Measurements from ENCODE around the gene IPO9. TPM values are rescaled to one million over a fixed set of nuclear protein-coding genes. Genes with fewer than 3 reads are reported as not detected.

IPO9 gene
- 10 to 100 TPM; 22.9 to 52.0 TPM for total RNA-seq

DNA sequence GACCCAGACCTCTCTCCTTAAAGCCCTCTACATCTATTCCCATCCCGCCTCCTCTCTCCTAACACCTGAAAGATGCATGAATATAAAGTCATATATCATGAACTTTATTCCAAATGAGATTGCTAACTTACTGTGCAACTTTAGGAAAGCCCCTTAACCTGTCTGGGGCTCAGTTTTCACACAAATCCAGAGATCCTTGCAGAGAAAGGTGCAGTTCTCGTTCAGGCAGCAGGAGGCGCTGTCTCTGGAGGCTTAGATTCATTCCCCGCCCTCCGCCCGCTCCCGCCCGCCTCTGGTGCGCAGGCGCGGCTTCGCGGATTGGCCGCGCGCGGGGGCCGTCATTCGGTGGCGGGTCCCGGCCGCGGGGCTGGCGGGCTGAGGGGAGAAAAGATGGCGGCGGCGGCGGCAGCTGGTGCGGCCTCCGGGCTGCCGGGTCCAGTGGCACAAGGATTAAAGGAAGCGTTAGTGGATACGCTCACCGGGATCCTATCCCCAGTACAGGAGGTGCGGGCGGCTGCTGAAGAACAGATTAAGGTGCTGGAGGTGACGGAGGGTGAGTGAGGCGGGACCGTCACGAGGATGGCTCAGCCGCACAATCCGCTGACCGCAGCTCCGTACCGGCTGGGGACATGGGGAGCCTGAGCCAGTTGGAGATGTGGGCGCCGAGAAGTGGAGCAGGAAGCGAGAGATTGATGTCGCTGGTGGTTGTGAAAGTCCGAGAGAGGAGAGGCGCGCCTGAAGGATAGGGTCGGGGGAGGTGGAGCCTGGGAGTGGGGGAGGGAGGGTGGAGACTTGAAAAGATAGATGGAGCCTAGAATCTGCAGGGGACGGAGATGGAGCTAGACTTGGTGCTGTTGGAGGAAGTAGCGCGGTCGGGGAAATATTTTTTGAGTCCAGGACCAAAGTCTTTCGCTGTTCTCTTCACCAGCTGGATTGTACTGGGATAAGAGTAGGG is at the start of gene IPO9:
TSS of gene IPO9 (plus strand) at position 338 of the 955 bp plus-strand sequence. CDS start at position 391, 53 bp downstream.
- intact Hi-C loops (cut with DNase I): no loop called here
- H3K36me3 ChIP-seq: no peaks in the 10 kb centered on the region
- no peaks in the 10 kb centered on the region for H3K9me3 ChIP-seq
- peak within 1 kb of the TSS; percentile 96 for H3K4me3 ChIP-seq
- no peaks in the 10 kb centered on the region for H3K27me3 ChIP-seq
- TF ChIP-seq, protein P1, sequence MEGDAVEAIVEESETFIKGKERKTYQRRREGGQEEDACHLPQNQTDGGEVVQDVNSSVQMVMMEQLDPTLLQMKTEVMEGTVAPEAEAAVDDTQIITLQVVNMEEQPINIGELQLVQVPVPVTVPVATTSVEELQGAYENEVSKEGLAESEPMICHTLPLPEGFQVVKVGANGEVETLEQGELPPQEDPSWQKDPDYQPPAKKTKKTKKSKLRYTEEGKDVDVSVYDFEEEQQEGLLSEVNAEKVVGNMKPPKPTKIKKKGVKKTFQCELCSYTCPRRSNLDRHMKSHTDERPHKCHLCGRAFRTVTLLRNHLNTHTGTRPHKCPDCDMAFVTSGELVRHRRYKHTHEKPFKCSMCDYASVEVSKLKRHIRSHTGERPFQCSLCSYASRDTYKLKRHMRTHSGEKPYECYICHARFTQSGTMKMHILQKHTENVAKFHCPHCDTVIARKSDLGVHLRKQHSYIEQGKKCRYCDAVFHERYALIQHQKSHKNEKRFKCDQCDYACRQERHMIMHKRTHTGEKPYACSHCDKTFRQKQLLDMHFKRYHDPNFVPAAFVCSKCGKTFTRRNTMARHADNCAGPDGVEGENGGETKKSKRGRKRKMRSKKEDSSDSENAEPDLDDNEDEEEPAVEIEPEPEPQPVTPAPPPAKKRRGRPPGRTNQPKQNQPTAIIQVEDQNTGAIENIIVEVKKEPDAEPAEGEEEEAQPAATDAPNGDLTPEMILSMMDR (IDR thresholded peaks at IDR 0.05): peak; percentile 91
- H3K9ac ChIP-seq (ENCODE audit: low read depth in 2 of 2, low read length in 2 of 2): peak within 1 kb of the TSS; percentile 90 to 95
- peaks cover 3% of the 10 kb centered on the region for H3K4me1 ChIP-seq
- H3K27ac ChIP-seq: peak within 1 kb of the TSS; percentile 87
- DNase-seq: peak; percentile 96

DNA sequence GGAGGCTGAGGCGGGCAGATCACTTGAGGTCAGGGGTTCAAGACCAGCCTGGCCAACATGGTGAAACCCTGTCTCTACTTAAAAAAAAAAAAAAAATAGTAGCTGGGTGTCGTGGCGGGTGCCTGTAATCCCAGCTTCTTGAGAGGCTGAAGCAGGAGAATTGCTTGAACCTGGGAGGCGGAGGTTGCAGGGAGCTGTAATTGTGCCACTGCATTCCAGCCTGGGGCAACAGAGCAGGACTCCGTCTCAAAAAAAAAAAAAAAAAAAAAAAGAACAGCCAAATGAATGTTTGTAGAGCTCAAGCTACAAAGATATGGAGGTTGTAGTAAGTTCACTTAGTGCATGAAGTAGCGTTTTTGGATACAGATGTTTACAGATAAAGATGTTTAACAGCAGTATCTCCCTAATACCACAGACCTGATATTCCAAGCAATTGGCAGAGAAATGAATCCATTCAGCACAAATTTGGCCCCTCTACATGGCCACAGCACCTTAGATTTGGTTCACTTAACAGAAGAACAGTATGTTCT is 49.5 kb upstream of the IPO9 start:
- intact Hi-C loops (cut with DNase I): no loop called here
- Histone ChIP-seq H3K4me1 (no peaks in the 10 kb centered on the region), H3K27me3 (no peaks in the 10 kb centered on the region), H3K27ac (no peak overlapping the region), H3K4me3 (no peak overlapping the region), H3K9me3 (no peaks in the 10 kb centered on the region), H3K36me3 (peaks cover 13% of the 10 kb centered on the region), H3K9ac (ENCODE audit: low read depth in 2 of 2, low read length in 2 of 2) (no peak overlapping the region)
- no peak for DNase-seq
- TF ChIP-seq, protein P1 (IDR thresholded peaks at IDR 0.05): no peak

- Histone ChIP-seq H3K9me3 (no peaks in the 10 kb centered on the region), H3K9ac (ENCODE audit: low read depth in 2 of 2, low read length in 2 of 2) (no peak overlapping the region), H3K4me1 (no peaks in the 10 kb centered on the region), H3K27me3 (no peaks in the 10 kb centered on the region), H3K36me3 (peaks cover 13% of the 10 kb centered on the region), H3K4me3 (no peak overlapping the region), H3K27ac (no peak overlapping the region)
- TF ChIP-seq, protein P1 (IDR thresholded peaks at IDR 0.05): no peak
- intact Hi-C loops (cut with DNase I): no loop called here
- DNase-seq: no peak
Observed at GRCh38 chr1:201780952-201781351, 48.0 kb upstream of the IPO9 start.

DNA sequence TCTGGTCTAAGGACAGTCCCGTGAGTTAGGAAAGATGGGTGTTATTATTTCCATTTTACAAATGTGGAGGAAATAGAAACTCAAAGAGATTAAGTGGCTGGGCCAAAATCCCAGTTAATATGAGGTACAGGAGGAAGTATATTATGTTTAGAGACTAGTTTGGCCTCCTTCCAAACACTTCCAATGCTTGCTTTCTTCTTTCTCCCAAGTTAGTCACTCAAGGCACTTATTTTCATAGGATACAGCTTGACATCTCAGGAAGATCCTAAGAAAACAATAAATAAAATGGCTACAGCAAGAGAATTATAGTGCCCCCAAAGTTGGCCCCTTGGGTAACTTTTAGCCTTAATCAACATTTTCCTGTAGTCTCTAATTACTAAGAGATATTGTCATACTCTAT is 47.5 kb upstream of the IPO9 start:
- no peak overlapping the region for H3K4me3 ChIP-seq
- no peaks in the 10 kb centered on the region for H3K4me1 ChIP-seq
- H3K36me3 ChIP-seq: peaks cover 13% of the 10 kb centered on the region
- no peaks in the 10 kb centered on the region for H3K27me3 ChIP-seq
- DNase-seq: no peak
- H3K9ac ChIP-seq (ENCODE audit: low read depth in 2 of 2, low read length in 2 of 2): no peak overlapping the region
- no peaks in the 10 kb centered on the region for H3K9me3 ChIP-seq
- H3K27ac ChIP-seq: no peak overlapping the region
- intact Hi-C loops (cut with DNase I): no loop called here
- TF ChIP-seq, protein P1 (IDR thresholded peaks at IDR 0.05): no peak

GRCh38 chr1:201782353-201782752 is 46.6 kb upstream of the IPO9 start:
- Histone ChIP-seq H3K36me3 (peaks cover 13% of the 10 kb centered on the region), H3K9me3 (no peaks in the 10 kb centered on the region), H3K9ac (ENCODE audit: low read depth in 2 of 2, low read length in 2 of 2) (no peak overlapping the region), H3K27me3 (no peaks in the 10 kb centered on the region), H3K4me1 (no peaks in the 10 kb centered on the region), H3K4me3 (no peak overlapping the region), H3K27ac (no peak overlapping the region)
- DNase-seq: no peak
- intact Hi-C loops (cut with DNase I): no loop called here
- TF ChIP-seq, protein P1 (IDR thresholded peaks at IDR 0.05): no peak
